HG02571 (cell line): ENCODE data around the gene SPHK1.

Experiments used
- ATAC-seq: cut with Tn5 transposase; IDR thresholded peaks from one replicate; pipeline ENCODE4 v1.9.1; 2021; ENCODE audit warnings: mild to moderate bottlenecking, moderate library complexity; ENCODE audit not compliant: unreplicated experiment

SPHK1 gene

DNA sequence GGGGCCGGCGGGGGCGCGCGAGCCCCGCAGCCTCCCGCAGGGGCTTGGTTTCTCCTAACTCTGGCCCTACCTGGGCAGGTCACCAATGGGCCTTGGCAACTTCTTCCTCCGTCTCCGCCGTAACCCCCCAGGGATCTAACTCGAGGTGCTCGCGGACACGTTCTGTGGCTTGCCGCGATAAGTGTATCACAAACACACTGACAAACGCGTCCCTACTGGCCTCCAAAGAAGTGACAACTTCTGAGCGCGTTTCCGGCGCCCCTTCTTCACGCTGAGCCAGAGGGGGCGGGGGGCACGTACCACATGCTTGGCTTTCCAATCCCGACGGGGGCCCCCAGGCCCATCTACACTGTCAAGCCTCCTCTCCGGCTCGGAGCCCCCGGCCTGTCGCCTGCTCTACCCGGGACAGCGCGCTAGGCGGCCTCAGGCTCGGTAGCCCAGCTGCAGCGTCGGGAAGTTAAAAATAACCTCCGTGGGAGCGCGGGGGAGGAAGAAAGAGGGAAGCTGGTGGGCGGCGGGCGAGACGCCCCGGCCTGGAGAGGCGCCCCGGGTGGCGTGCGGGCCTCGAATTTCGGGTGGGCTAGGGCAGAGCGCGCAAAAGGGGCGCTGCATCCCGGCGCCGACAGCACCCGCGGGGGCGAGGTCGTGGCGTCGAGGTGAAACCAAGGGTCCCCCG is 725 bp upstream of the SPHK1 start:
- no peak for ATAC-seq

GRCh38 chr17:76384987-76385891 is 830 bp downstream of the SPHK1 start:
- ATAC-seq: no peak

DNA sequence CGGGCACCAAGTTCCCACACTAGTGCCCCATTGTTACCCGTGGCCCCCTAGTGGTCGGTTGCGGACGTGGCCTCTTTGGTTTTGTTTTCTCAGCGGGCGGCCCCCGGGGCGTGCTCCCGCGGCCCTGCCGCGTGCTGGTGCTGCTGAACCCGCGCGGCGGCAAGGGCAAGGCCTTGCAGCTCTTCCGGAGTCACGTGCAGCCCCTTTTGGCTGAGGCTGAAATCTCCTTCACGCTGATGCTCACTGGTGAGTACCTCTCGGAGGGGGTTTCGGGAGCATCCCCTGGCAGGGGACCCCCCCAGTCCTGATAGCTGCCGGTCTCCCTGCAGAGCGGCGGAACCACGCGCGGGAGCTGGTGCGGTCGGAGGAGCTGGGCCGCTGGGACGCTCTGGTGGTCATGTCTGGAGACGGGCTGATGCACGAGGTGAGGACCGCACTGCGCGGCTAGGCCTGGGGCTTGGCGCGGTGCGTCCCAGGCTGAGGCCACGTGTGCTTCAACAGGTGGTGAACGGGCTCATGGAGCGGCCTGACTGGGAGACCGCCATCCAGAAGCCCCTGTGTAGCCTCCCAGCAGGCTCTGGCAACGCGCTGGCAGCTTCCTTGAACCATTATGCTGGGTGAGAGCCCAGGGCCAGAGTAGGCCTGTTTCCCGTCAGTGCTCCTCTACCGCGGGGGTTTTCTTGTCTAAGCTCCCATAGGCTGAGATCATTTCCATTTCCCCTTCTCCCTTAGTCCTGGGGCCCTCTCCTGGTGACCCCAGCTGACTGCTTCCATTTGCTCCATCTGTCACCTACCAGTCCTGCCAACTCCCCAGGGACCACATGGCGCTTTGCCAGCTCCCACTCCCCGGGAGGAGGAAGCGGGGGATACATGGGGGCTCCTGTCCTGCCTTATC is 1.7 kb downstream of the SPHK1 start:
- ATAC-seq: no peak

GRCh38 chr17:76386966-76387765 is 2.8 kb downstream of the SPHK1 start:
- ATAC-seq: no peak

GRCh38 chr17:76388966-76389888 is 4.8 kb downstream of the SPHK1 start:
- ATAC-seq: no peak

- no peak for ATAC-seq
Observed at GRCh38 chr17:76390003-76390421, 5.6 kb downstream of the SPHK1 start.

DNA sequence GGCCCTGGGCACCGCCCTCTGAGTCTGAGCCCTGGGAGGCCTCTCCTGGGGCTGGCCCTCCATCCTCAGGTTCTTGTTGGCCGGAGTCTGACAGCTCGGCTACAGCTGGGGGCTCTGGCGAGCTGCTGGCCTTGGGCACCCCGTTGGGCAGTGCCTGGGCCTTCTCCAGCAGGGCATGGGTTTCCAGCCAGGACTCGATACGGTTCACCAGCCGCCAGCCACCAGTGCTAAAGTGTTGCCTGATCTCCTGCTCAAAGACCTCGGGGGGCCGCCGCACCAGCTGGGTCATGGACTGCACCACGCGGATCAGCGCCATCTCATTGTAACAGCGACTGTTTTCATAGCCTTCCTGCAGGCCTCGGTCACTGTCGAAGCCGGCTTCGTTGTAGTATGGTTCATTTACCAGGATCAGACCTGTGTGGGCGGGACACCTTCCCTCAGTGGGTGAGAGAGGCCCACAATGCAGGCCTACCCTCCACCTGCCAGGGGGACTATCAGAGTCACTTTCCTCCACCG is 6.8 kb downstream of the SPHK1 start:
- no peak for ATAC-seq

- no peak for ATAC-seq
Observed at GRCh38 chr17:76394166-76394565, 9.8 kb downstream of the SPHK1 start.

DNA sequence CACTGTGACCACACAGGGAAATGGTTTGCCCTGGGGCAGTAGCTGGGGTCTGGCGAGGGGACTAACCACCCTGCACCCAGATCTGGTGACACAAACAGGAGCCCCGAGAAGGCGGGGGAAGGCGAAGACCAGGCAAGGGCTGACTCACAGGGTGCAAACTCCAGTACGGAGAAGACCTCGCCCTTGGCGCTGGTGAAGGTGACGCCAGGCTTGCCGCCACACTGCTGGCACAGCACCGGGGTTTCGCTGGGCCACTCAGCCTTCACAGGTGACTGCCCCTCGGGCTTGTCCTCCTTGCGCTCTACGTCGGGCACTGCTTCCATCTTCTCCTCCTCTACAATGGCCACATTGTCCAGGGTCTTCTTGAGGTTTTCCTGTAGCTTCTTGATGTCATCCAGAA is 11.6 kb downstream of the SPHK1 start:
- ATAC-seq: no peak

DNA sequence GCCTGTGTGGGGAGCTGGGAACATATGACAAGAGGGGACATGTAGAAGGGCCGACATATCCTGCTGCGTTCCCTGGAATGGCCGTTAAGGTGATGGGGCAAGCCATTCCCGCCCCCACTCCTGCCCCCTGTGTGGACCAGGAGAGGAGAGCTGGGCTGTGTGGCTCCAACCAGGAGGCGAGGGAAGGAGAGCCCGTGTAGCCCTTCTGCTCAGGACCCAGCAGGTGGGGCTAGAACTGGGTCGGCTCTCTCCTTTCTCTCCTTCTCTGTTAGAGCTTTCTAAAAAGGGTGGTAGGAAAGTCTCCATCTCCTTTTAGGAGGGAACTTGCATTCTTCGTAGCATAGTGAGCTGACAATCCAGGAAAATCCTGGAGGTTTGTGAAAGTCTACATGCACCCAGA is 12.8 kb downstream of the SPHK1 start:
- ATAC-seq: no peak

DNA sequence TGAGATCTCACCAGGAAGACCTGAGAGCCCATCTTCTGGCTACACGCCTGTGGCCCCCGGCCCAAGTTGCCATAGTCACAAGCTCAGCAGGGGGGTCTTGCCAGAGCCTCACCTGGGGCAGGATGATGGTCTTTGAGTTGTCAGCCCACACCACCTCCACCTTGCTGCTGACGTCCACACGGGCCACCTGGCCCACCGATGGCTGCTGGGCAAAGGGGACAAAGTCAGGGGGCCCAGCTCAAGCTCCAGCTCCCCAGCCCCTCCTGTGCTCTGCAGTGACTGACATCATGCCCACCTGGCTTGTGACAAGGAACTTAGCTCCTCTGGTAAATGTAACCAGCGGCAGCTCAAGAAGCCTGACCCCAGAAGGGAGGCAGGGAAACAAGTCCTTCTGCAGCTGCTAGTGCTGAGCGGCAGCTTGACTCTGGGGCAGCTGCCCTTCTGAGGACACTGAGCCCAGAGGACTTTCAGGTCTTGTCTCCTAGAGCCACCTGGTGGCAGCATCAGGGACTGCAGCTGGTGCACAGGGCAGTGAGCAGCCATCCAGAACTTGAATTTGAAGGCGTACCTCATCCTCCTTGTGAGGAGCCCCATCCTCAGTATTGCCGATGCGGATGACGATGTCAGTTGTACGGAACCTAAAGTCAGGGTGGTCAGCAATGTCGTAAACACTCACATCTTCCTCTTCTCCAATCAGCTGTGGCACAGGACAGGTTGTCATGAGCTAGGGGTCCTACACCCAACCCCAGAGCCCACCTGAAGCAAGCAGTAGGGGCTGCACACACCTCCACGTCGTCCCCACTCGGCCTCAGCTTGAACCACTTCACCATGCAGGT is 13.5 kb downstream of the SPHK1 start:
- ATAC-seq: no peak

DNA sequence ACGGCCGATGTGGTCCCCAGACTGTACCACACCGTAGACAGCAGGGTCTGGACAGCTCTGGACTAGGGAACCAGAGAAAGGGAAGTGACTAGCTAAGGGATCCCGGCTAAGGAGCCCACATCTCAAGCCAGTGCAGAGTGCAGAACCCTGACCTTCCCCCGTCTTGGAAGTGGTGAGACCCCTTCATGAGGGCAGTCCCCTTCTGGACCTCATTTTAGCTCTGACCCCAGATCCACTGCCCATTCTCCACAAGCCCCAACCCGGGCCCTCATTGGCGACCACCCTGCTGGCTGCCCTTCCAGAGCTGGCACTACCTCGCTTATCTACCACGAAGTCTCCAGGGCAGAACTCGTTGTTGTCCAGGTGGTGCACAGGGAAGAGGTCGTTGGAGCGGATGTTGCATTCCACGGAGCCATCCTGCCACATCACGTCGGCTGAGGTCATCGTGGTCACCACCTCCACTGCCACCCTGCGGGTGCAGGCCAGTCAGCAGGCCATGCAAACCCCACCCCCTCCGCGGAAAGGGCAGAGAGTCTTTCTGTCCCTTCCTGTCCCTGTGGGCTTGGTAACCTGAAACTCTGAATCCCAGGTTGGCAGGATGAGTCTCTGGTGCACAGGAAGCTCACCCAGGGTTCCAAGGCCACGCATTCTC is 14.2 kb downstream of the SPHK1 start:
- ATAC-seq: no peak

DNA sequence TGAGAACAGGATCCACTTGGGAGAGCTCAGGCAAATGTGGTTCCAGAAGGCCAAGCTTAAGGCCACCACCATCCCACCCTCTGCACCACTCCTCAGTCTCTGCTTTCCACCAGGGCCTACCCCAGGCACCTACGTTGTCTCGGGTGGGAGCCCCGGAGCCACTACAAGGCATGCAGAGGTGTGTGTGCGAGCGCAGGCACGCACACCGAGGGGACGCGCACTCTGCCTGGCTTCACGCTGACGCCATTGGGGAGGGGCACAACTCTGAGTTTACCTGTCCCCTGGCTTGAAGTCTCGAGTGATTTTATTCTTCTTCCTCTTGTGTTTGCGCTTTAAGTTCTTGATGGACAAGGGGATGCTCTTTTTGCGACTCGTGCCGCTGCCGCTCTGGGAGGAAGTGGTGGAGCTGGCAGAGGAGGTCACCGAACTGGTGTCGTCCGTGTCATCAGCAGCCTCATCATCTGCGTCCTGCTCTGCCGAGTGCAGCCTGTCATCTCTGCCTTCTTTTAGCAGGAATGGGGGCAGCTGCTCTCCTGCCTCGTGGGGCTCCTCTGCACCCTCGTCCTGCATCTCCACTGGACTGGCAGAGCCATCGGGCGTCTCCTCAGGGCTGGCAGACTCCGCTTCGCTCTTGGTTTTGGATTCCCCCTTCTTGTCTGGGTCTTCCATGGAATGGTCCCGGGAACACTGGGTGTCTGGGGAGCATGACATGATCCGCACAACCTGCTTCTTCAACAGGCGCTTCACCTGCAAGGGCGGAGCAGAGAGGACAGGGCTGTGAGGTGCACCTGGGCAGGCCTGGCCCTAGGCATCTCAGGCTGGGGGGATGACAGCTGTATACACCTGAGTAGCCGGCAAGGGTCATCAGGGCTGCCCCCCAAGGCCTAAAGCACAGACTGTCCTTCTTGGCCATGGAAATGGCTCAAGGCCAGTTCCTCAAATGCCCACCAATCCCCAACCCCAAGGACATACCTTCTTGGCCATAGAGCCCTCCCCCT is 15.1 kb downstream of the SPHK1 start:
- ATAC-seq: no peak

DNA sequence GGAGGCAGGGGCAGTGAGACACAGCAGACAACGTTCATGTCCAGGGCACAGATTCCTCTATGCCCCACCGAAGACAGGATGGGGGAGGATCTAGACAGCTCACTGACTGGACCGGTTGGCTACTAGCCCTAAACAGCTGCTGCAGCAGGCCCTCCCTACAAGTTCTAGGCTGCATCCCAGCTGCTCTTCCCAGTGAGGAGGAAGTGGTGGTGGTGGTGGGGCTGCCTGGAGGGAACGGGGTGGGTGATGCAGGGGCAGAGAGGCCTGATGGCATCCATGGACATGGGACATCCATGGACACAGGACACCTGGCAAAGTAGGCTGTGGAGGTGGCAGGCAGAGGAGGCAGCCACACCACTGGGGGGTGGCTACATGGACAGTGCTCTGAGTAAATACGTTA is 18.3 kb downstream of the SPHK1 start:
- ATAC-seq: no peak

- no peak for ATAC-seq
Observed at GRCh38 chr17:76404256-76404655, 19.8 kb downstream of the SPHK1 start.

GRCh38 chr17:76404976-76405563 is 20.7 kb downstream of the SPHK1 start:
- no peak for ATAC-seq
